HG03103 (cell line): Measurements from ENCODE around the gene SLC7A1.
"Not testable (repeated sequence)": the region's sequence is repeated elsewhere in the genome, so short reads cannot be mapped to it uniquely, and the experiment has no call there.

Experiments
- ATAC-seq: cut with Tn5 transposase; IDR thresholded peaks from one replicate; pipeline ENCODE4 v1.9.1; 2021; ENCODE audit warnings: low read depth; ENCODE audit not compliant: unreplicated experiment

SLC7A1 gene

GRCh38 chr13:29595380-29596063 lies at the start of gene SLC7A1:
Gene SLC7A1, minus strand, starts transcription at chr13:29595688. Its CDS starts 59,500 bp downstream, at chr13:29536188.
- ATAC-seq: peak; percentile 81

GRCh38 chr13:29640665-29641064 lies 45.2 kb upstream of the SLC7A1 start:
- ATAC-seq: no peak

- not testable (repeated sequence) for ATAC-seq
Measured at GRCh38 chr13:29636831-29637230, 41.3 kb upstream of the SLC7A1 start.

- ATAC-seq: no peak
Measured at GRCh38 chr13:29624997-29625396, 29.5 kb upstream of the SLC7A1 start.

- ATAC-seq: no peak
Measured at GRCh38 chr13:29621841-29622240, 26.4 kb upstream of the SLC7A1 start.

GRCh38 chr13:29621051-29621800 lies 25.7 kb upstream of the SLC7A1 start:
- ATAC-seq: no peak

GRCh38 chr13:29619995-29620394 lies 24.5 kb upstream of the SLC7A1 start:
- no peak for ATAC-seq

GRCh38 chr13:29613101-29613500 lies 17.6 kb upstream of the SLC7A1 start:
- no peak for ATAC-seq

- ATAC-seq: no peak
Measured at GRCh38 chr13:29607465-29607864, 12.0 kb upstream of the SLC7A1 start.

- no peak for ATAC-seq
Measured at GRCh38 chr13:29605860-29606526, 10.5 kb upstream of the SLC7A1 start.

- no peak for ATAC-seq
Measured at GRCh38 chr13:29598321-29598720, 2.8 kb upstream of the SLC7A1 start.

- ATAC-seq: no peak
Measured at GRCh38 chr13:29597706-29598105, 2.2 kb upstream of the SLC7A1 start.

GRCh38 chr13:29597246-29597645 lies 1.8 kb upstream of the SLC7A1 start:
- ATAC-seq: no peak

GRCh38 chr13:29596064-29596418 lies 553 bp upstream of the SLC7A1 start:
- no peak for ATAC-seq

- peak; percentile 32 for ATAC-seq
Measured at GRCh38 chr13:29594710-29595379, 643 bp downstream of the SLC7A1 start.

GRCh38 chr13:29594303-29594709 lies 1.2 kb downstream of the SLC7A1 start:
- peak; percentile 31 for ATAC-seq

GRCh38 chr13:29593605-29594297 lies 1.7 kb downstream of the SLC7A1 start:
- no peak for ATAC-seq

GRCh38 chr13:29591310-29591709 lies 4.2 kb downstream of the SLC7A1 start:
- no peak for ATAC-seq

- no peak for ATAC-seq
Measured at GRCh38 chr13:29589967-29590366, 5.5 kb downstream of the SLC7A1 start.

- ATAC-seq: no peak
Measured at GRCh38 chr13:29589234-29589633, 6.3 kb downstream of the SLC7A1 start.
